Hepatocyte (in vitro differentiated cells): ENCODE measurements around the gene OR8G1. TPM values are rescaled to one million over a fixed set of nuclear protein-coding genes. Genes with fewer than 3 reads are reported as not detected.

Experiments used
- DNase-seq: peaks from one replicate; pipeline ENCODE4 v3.0.0-alpha.2; 2016; ENCODE audit warnings: low spot score
- H2AFZ ChIP-seq: fragments of 200-600 bp; sonication (generic); 2 replicates; pipeline ENCODE4 v1.6.0; 2016; ENCODE audit warnings: antibody characterized with exemption, mild to moderate bottlenecking
- H3K27ac ChIP-seq: fragments of 200-600 bp; sonication (generic); 2 replicates; pipeline ENCODE4 v1.5.1; 2016; ENCODE audit warnings: mild to moderate bottlenecking
- H3K27me3 ChIP-seq: fragments of 200-600 bp; sonication (generic); 2 replicates; pipeline ENCODE4 v1.6.1; 2016
- H3K36me3 ChIP-seq: fragments of 200-600 bp; sonication (generic); replicated peaks from 2 replicates; pipeline ENCODE4 v1.5.1; 2016; ENCODE audit warnings: low read depth; ENCODE audit not compliant: insufficient read depth
- H3K4me1 ChIP-seq: fragments of 200-600 bp; sonication (generic); 2 replicates; pipeline ENCODE4 v1.5.1; 2016; ENCODE audit warnings: mild to moderate bottlenecking, moderate library complexity; ENCODE audit not compliant: insufficient read depth
- H3K4me2 ChIP-seq: fragments of 200-600 bp; sonication (generic); 2 replicates; pipeline ENCODE4 v1.6.0; 2016
- H3K4me3 ChIP-seq: fragments of 200-600 bp; sonication (generic); 2 replicates; pipeline ENCODE4 v1.5.1; 2016; ENCODE audit warnings: mild to moderate bottlenecking
- H3K79me2 ChIP-seq: fragments of 200-600 bp; sonication (generic); 2 replicates; pipeline ENCODE4 v1.6.0; 2017; ENCODE audit warnings: mild to moderate bottlenecking
- H3K9me2 ChIP-seq: fragments of 200-600 bp; sonication (generic); replicated peaks from 2 replicates; pipeline ENCODE4 v1.6.0; 2017; ENCODE audit warnings: mild to moderate bottlenecking; ENCODE audit not compliant: insufficient read depth
- H3K9me3 ChIP-seq: fragments of 200-600 bp; sonication (generic); 2 replicates; pipeline ENCODE4 v1.5.1; 2016; ENCODE audit warnings: low read depth, mild to moderate bottlenecking
- H4K20me1 ChIP-seq: fragments of 200-600 bp; sonication (generic); 2 replicates; pipeline ENCODE4 v1.6.0; 2016; ENCODE audit warnings: mild to moderate bottlenecking; ENCODE audit not compliant: insufficient read depth, poor library complexity, severe bottlenecking
- EZH2 ChIP-seq: fragments of 200-600 bp; sonication (generic); IDR thresholded peaks from 2 replicates; pipeline ENCODE4 v1.6.1; 2016; ENCODE audit warnings: antibody characterized with exemption, mild to moderate bottlenecking, borderline replicate concordance
- EZH2phosphoT487 ChIP-seq: fragments of 200-600 bp; sonication (generic); IDR thresholded peaks from one replicate; pipeline ENCODE4 v1.6.1; 2018; ENCODE audit warnings: antibody characterized with exemption, mild to moderate bottlenecking, low read depth, moderate library complexity; ENCODE audit not compliant: unreplicated experiment, severe bottlenecking
- WGBS: methylation state at CpG from one replicate; pipeline ENCODE4 v1.1.6; 2016; ENCODE audit warnings: low lambda C conversion rate; ENCODE audit errors: missing lambda C conversion rate; 5-methylcytosine and 5-hydroxymethylcytosine counted together
- polyA plus RNA-seq: library from polyadenylated mRNA; unstranded; fragments of >200 nt; fragmentation: Nextera tagmentation; extraction: Ambion mirVana; gene quantifications from 2 replicates; pipeline ENCODE4 v1.2.1, GENCODE V29; 2016
- total RNA-seq: library from RNA; depleted of rRNA; stranded (reverse); fragments of >200 nt; gene quantifications from 2 replicates; pipeline ENCODE4 v1.2.3, GENCODE V29; 2014
- TF ChIP-seq, protein P1 (sequence below): fragments of 200-600 bp; sonication (generic); IDR thresholded peaks from 2 replicates; pipeline ENCODE4 v1.5.1; 2016; ENCODE audit warnings: antibody characterized with exemption, mild to moderate bottlenecking; ENCODE audit not compliant: poor library complexity

OR8G1 gene
- total and polyA plus RNA-seq, 2 experiments from 2014 or later = not detected

DNA sequence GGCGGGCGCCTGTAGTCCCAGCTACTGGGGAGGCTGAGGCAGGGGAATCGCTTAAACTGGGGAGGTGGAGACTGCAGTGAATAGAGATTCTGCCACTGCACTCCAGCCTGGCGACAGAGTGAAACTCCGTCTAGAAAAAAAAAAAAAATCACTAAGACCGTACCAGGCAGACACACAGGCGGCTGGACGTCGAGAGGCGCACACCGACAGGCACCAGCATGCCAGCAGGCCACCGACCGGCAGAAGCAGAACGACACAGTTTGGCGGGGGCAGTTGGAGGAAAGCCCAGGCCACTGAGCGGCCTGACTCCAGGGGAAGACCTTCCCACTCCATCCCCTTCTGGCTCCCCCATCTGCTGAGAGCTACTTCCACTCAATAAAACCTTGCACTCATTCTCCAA lies 40.2 kb upstream of the OR8G1 start:
- TF ChIP-seq EZH2 = no peak
- TF ChIP-seq EZH2phosphoT487 = no peak
- TF ChIP-seq, protein P1, sequence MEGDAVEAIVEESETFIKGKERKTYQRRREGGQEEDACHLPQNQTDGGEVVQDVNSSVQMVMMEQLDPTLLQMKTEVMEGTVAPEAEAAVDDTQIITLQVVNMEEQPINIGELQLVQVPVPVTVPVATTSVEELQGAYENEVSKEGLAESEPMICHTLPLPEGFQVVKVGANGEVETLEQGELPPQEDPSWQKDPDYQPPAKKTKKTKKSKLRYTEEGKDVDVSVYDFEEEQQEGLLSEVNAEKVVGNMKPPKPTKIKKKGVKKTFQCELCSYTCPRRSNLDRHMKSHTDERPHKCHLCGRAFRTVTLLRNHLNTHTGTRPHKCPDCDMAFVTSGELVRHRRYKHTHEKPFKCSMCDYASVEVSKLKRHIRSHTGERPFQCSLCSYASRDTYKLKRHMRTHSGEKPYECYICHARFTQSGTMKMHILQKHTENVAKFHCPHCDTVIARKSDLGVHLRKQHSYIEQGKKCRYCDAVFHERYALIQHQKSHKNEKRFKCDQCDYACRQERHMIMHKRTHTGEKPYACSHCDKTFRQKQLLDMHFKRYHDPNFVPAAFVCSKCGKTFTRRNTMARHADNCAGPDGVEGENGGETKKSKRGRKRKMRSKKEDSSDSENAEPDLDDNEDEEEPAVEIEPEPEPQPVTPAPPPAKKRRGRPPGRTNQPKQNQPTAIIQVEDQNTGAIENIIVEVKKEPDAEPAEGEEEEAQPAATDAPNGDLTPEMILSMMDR = no peak
- H3K4me3 ChIP-seq = no peak overlapping the region
- H3K4me1 ChIP-seq = no peaks in the 10 kb centered on the region
- no peaks in the 10 kb centered on the region for H3K27me3 ChIP-seq
- H3K36me3 ChIP-seq = no peaks in the 10 kb centered on the region
- no peaks in the 10 kb centered on the region for H3K9me2 ChIP-seq
- 97% methylated on average over 16 of the region's 16 CpGs for whole genome bisulfite sequencing
- H3K79me2 ChIP-seq = no peaks in the 10 kb centered on the region
- no peaks in the 10 kb centered on the region for H4K20me1 ChIP-seq
- H2AFZ ChIP-seq = no peak overlapping the region
- H3K9me3 ChIP-seq = no peaks in the 10 kb centered on the region
- H3K4me2 ChIP-seq = no peak overlapping the region
- no peak for DNase-seq
- no peak overlapping the region for H3K27ac ChIP-seq

DNA sequence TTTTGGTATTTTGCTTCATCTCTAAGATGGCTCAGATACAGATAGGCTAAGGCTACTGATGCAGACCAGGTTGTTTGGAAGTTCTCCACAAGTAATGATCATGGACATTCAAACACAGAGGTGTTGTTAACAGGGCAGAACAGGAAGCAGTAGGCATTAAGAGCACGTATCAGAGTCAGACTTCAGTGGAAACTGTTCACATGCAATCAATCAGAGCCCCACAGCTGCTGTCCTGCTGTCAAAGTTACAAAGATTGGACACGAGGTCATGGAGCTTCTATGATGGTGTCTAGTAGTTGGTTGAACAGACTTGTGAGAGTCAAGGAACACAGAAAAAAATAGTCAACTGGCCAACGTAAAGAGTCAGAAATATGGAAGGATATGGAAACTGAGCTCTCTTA lies 37.9 kb upstream of the OR8G1 start:
- Histone ChIP-seq H3K9me2 (no peaks in the 10 kb centered on the region), H3K79me2 (no peaks in the 10 kb centered on the region), H2AFZ (no peak overlapping the region), H3K4me2 (no peak overlapping the region), H3K27me3 (no peaks in the 10 kb centered on the region), H4K20me1 (no peaks in the 10 kb centered on the region), H3K4me1 (no peaks in the 10 kb centered on the region), H3K36me3 (no peaks in the 10 kb centered on the region), H3K27ac (no peak overlapping the region), H3K4me3 (no peak overlapping the region), H3K9me3 (no peaks in the 10 kb centered on the region)
- WGBS = 74% methylated on average over 3 of the region's 3 CpGs
- no peak for DNase-seq
- TF ChIP-seq EZH2 (no peak), EZH2phosphoT487 (no peak)
- TF ChIP-seq, protein P1 = no peak

DNA sequence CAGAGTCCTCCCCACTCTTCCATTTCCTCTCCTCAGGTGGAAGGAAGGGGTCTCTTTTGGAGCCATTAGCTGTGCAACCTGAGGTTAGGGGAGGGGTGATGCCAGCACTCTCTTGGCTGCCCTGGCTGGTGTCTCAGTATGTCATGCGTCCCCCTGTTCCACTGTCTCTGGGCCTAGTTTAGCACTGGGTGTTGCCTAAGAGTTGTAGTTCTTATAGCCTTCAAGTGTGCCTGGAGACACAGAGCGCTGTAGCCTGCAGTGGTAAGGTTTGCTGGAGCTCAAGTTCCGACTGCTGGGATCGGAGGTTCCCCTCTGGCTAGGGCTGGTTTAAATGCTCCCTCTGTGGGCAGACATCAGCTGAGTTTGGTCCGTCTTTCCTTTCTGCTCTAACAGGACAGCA lies 36.9 kb upstream of the OR8G1 start:
- no peak for TF ChIP-seq EZH2phosphoT487
- TF ChIP-seq EZH2 = no peak
- TF ChIP-seq, protein P1 = no peak
- WGBS = 83% methylated on average over 5 of the region's 5 CpGs
- Histone ChIP-seq H3K27me3 (no peaks in the 10 kb centered on the region), H2AFZ (no peak overlapping the region), H3K9me2 (no peaks in the 10 kb centered on the region), H3K4me1 (no peaks in the 10 kb centered on the region), H3K79me2 (no peaks in the 10 kb centered on the region), H3K4me3 (no peak overlapping the region), H3K27ac (no peak overlapping the region), H3K9me3 (no peaks in the 10 kb centered on the region), H4K20me1 (no peaks in the 10 kb centered on the region), H3K4me2 (no peak overlapping the region), H3K36me3 (no peaks in the 10 kb centered on the region)
- no peak for DNase-seq
